ENCODE results near the gene INAVA.
"Not testable (repeated sequence)": the region's sequence is repeated elsewhere in the genome, so short reads cannot be mapped to it uniquely, and the experiment has no call there.

Gene INAVA

DNA sequence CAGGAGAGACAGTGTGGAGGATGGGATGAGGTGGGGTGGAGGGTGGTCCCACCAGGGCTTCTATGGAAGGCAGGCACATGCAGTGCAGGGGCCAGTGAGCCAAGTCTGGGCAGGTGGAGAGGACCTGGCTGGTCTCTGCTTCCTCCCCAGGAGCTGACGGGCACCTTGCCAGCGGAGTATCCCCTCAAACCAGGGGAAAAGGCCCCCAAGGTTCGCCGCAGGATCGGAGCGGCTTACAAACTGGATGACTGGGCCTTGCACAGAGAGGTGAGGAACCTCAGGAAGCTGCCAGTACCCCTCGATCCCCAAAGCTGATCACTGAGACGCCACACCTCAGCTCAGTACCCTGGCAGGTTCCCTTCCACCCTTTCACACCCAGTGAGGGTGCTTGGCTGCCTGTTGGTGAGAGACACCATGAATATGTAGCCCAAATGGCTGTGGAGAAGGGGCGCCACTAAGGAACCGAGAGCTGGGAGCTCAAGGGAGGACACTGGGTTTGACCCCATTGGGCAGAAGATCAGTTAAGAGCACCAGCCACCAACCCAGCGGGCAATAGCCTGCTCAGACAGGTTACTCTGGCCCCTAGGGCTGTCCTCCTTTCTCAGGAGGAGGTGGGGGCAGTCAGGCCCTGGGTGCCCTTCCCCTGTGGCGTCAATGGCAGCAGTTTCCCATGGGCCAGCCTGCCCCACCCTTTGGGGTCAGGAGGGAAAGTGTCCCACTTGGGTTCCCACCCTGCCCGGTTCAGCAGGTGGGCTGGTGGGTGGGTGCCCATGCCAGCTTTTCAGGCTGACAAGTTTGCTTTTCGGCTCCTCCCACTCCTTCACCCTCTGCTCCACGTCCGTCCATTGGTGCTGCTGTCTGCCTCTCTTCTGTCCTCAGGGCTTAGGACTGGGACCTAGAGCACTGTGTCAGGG lies 5.5 kb downstream of the INAVA start:
- no peak for DNase-seq

DNA sequence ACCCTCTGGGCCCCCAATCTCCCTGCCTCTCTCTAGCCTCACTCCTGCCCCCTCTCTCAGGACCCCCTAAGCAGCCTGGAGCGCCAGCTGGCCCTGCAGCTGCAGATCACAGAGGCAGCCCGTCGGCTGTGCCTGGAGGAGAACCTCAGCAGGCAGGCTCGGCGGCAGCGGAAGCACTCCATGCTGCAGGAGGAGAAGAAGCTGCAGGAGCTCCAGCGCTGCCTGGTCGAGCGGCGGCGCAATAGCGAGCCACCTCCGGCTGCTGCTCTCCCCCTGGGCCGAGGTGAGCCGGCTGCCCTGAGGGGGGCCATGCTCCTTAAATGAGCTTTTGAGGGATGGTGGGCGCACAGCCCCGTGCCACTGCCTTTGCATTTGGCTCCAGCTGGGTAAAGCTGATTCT lies 6.2 kb downstream of the INAVA start:
- no peak for DNase-seq

DNA sequence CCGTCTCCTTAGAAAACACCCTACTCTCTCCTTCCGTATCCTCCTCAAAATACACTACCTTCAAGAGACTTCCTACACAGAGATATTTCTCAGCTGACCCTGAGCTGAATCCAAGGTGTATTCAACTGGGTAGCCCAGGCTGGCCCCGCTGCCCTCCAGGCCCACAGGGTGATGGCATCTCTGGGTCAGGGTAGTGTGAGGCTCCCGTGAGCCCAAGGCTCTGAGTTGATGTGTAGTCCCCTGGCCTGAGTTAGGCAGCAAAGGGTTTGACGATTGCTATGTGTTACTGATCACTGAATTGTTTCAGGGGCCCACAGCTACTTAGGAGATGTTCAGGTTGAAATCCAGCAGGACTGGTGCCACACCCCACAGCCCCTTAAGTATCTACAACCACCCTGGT lies 6.7 kb downstream of the INAVA start:
- DNase-seq: no peak

DNA sequence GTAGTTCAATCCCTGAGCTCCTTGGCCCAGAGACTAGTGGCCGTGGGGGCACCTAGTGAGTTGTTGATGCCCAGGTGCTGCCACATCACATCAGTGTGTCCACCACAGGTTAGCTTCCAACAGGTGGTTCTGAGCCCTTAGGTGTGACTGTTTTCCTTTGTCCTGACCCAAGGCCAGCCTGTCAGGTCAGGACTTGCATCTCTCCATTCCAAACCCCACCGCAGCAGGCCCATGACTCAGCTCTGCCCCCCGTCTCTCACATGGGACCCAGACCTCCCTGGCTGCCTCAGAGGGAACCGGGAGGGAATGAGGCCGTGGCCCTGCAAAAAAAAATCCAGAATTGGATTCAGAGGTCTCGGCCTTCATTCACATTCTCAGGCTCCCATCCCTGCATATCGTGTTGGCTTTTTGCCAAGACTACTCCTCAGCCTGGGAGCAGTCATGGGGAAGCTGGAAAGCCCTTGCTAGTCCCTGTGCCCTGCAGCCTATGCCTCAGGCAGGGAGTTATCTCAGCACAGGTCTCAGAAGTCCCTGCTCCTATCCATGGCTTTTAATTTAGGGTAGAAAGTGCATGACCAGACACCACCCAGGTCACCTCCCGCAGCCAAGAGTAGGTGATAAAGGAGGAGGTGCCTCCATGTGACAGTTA lies 7.2 kb downstream of the INAVA start:
- no peak for DNase-seq

DNA sequence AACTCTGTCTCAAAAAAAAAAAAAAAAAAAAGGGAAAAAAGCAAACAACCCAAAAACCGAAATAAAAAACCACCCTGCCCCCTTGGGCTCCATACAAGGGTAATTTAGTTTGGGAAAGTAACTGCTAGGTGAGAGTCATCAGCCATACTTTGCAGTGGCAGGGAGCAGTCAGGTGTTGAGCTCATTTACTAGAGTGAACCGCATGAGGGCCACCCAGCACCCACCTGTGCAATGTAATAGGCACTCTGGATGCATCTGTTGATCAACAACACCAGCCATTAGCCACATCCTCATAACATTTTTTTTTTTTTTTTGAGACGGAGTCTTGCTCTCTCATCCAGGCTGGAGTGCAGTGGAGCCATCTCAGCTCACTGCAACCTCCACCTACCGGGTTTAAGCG lies 9.1 kb downstream of the INAVA start:
- no peak for DNase-seq

DNA sequence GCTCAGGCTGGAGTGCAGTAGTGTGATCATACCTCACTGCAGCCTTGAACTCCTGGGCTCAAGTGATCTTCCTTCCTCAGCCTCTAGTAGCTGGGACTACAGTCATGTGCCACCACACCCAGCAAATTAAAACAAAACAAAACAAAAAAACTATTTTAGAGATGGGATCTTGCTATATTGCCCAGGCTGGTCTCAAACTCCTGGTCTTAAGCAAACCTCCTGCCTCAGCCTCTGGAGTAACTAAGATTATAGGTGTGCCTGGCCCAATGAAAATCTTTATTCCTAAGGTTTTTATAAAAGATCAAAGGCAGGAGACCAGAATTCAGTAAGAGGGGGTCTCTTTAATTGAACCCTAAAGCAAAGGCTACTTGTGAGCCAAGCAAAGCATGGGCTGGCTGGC lies 10.1 kb downstream of the INAVA start:
- DNase-seq: no peak

DNA sequence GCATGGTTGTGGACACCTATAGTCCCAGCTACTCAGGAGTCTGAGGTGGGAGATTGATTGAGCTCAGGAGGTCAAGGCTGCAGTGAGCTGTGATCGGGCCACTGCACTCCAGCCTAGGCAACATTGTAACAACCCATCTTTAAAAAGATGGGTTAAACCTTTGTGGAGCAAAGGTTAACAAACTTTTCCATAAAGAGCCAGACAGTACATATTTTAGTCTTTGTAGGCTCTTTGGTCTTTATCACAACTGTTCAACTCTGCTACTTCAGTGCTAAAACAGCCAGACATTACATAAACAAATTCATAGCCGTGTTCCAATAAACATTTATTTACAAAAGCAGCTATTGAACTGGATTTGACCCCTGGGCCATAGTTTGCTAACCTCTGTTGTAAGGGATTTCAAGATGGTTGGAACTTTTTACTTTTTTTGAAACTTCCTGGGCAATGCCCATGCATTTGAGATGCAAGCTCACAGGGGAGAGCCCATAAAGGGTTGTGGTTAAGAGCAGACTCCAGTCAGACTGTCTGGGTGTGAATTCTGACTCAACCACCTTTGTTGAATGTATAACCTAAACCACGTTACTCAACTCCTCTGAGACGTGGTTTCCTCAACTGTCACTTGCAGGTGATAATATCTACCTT lies 10.8 kb downstream of the INAVA start:
- no peak for DNase-seq

DNA sequence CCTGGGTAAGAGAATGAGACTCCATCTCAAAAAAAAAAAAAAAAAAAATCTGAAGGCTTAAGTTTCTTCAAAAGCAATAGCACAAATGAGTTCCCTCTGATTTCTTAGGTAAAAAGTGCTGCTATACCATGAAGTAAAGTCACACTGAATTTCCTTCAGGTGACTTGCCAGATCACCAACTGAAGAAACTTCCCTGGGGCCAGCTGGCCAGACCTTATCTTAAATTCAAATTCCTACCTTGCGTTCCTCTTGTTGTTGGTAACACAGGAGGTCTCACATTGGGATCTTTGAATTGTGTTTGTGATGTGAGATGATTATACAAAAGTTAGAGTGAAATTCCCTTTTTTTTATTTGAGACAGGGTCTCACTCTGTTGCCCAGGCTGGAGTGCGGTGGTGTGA lies 11.8 kb downstream of the INAVA start:
- DNase-seq: no peak

DNA sequence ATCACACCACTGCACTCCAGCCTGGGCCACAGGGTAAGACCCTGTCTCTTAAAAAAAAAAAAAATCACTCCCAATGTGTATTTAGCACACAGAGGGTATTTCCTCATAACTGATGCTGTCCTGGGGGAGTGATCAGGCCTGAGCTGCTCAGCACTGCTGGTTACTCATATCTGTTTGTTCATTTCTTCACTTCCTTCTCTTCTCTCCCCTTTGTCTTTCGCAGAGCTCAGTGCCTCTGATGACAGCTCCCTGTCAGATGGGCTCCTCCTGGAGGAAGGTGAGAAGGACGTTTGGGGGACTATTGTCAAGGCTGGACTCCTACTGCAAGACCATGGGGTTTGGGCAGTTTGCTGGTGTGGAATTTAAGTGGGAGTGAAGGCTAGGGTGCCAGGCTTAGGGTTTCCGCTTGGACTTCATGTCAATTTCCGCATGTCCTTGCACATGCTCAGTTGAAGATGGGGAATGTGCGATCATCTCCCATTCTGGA lies 13.0 kb downstream of the INAVA start:
- no peak for DNase-seq

DNA sequence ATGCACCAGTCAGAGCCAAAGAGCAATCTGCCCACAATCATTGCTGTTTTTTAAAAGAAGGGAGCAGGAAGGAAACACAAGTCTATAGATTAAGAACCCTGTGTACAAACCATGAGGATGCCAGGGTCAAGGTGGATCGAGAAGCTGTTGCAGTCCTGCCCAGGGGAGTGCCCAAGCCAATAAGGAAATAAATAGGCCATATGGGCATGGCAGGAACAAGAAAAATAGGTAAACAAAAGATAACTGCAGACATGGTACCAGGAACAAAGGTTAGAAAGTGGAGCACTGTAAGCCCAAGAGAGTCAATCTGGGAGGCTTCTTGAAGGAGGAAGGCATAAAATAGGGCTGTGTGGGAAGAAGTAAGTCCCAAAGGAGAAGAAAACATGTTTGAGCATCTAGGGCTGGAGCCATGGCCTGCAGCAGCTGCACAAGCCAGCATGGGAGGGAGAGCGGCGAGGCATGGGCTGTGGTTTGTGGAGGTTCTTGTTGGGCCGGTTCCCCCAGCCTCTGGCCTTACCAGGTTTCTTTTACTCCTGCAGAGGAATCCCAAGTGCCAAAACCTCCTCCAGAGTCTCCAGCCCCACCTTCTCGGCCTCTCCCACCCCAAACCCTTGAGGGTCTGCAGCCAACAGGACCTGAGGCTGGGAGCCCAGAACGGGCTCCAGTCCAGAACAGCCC lies 13.6 kb downstream of the INAVA start:
- no peak for DNase-seq

DNA sequence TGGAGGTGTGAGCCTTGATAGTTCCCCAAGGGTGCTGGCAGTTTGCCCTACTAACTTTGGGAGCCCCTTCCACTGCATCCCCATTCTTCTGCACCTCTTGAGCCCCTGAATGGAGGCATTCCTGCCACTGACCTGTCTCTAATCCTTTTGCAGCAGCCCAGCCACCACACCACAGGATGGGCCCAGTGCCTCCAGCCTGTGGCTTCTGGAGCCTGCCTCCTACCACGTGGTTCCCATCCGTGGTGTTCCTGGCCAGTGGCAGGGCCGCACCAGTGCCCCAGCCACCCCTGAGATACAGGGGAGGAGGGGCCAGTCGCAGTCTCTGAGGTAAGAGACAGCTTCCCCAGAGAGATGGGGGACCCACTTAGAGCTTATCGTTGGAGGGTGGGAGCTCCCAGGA lies 14.4 kb downstream of the INAVA start:
- no peak for DNase-seq

DNA sequence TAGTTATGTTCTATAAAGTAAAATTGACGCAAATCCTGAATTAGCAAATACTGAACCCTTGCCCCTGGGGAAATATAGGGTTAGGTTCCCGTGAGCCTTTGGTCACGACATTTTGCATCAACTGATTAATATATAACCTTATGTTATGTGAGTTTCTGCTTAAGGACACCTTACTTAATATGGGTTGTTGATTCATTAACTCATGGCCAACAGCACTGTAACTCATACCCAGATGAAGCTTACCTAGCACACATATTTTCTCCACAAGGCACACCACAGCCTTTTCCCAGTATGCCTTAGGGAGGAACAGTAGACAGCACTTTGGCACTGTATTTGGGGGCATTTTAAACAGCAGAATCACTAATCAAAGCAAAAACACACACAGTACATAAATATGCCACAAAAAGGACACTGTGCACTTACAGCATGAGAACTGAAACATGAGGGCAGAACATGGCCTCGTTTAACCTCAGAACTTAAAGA lies 15.1 kb downstream of the INAVA start:
- DNase-seq: no peak

DNA sequence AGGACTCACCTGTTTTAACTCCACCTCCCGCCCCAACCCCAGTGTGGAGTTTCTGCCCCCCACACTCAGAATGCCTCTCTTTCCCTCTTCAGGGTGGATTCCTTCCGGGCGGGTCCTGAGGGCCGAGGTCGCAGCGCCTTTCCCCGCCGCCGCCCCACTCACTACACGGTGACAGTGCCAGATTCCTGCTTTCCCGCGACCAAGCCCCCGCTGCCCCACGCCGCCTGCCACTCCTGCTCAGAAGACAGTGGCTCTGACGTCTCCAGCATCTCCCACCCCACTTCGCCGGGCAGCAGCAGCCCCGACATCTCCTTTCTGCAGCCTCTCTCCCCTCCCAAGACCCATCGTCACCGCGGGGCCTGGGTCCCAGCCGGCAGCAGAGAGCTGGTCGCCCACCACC lies 16.7 kb downstream of the INAVA start:
- no peak for DNase-seq

DNA sequence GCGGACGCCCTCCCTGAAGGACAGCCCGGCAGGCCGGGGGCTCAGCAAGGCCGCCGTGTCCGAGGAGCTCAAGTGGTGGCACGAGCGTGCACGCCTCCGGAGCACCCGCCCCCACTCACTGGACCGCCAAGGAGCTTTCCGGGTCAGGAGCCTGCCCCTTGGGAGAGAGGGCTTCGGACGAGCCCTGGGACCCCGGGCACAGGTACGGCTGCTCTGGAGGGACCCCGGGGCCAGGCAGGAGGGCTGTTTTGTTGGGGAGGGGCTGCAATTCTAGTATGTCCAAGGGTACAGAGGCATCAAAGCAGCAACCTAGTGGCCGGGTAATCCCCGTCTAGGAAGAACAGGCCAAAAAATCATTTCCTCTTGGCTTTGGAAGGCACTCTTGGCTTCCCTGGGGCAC lies 17.2 kb downstream of the INAVA start:
- not testable (repeated sequence) for DNase-seq

DNA sequence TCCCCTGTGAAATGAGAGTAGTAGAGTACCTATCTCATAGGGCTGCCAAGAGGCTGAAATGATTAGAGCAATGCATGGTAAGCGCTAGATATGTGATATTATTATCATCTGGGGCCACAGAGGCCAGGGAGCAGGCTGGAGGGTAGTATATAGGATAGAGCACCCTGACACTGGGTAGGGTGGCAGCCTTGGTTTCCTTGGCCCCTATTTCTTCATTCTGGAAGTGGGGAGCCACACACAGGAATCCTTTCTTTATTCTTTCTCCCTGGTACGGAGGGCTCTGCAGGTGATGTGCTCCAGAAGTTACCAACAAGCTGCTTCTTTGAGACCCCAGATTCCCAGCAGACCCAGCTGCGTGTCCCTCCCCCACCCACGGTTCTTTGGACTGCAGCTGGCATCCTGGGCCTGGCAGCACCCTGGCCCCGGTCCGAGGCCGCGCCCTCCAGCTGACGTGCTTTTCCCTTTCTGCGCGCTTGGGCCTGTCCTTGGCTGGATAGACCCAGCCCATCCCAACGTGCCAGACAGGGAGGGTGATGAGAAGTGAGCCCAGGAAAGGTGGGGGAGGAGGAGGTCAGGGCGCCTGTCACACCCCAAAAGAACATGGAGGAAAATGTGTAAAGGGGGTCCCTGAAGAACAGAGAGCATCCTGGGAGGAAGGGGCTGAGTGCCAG lies 18.2 kb downstream of the INAVA start:
- no peak for DNase-seq

DNA sequence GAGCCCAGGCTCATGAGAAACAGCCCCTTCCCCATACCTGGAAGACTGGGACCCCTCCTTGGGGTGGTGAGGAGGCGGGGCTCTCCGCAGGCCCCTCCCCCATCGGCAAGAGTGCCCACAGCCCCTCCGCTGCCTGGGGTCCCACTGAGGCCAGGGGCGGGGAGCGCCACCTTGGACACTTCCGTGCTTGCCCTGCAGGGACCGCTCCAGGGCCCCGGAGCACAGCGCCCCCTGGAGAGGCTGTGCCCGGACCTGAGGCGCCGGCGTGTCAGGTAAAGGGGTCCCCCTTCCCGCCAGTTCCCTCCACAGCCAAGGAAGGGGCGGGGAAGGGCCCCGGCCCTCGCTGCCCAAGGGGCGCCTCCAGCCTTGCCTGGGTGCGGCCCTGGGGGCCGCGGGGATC lies 21.5 kb downstream of the INAVA start:
- DNase-seq: no peak

DNA sequence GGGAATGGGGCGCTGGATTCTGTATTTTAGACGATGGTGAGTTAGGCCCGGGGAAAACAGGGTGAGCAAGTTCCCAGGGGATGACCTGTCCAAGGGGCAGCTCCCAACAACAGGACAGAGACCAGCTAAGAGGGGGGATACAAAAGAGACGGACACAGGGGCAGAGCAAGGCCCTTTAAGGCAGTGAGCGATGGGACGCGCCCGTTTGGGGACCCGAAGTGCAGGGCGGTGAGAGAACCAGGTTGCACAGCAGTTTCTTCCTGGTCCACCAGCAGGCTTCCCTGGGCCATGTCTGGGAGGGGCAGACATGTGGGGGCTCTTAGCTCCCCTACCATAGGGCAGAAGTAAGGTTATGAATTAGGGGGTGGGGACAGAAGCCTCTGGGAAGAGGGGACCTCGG lies 22.0 kb downstream of the INAVA start:
- DNase-seq: no peak

DNA sequence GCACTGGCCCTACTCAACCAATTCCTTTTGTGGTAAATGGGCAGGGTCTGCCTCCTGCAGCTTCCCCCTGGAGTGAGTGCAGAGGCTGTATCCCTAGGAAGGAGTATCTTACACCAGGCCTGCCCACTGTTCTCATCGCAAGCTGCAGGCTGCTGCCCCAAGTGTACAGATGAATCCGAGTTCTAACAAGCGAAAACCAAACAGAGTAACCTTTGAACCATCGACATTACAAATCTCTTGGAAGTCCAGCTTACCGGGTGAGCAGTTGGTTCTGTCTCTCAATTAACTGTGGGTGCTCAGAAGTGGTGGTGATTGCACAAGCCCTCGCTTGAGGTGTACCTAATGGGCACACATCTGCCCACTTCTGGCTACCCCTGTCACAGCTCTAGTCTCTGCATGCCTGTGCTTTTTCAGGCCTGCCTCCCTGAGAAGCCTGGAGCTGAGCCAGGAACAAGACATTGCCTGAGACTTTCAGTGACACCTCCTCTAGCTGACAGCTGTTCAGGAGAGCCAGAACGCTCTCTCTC lies 22.7 kb downstream of the INAVA start:
- DNase-seq: no peak

DNA sequence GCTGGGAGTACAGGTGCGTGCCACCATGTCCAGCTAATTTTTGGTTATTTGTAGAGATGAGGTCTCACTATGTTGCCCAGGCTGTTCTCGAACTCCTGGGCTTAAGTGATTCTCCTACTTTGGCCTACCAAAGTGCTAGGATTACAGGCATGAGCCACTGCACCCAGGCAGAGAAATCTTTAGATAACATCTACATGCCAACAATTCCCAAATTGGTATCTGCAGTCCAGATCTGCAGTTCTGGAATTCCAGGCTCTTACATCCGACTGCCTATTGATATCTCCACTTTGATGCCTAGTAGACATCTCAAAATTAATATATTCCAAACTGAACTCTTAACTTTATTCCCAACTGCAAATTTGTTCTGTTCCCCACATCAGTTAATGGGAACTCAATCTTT lies 23.3 kb downstream of the INAVA start:
- no peak for DNase-seq

DNA sequence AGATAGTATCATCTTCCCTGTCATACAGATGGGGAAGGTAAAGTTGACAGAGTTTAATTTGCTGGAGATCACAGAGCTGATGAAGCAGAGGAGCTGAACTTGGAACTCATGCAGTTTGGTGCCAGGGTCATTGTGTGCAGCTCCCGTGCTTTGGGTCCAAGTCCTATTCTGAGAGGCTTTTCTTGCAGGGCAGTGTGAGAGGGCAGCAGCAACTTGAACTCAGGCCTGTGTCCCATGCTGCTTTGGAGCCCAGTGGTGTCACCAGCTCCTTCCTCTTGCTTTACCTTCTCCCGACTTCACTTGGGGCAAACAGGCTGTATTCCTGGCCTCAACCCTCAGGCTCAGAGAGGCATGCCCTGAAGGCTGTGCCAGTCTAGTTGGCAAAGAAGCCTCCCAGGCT lies 24.7 kb downstream of the INAVA start:
- no peak for DNase-seq

DNA sequence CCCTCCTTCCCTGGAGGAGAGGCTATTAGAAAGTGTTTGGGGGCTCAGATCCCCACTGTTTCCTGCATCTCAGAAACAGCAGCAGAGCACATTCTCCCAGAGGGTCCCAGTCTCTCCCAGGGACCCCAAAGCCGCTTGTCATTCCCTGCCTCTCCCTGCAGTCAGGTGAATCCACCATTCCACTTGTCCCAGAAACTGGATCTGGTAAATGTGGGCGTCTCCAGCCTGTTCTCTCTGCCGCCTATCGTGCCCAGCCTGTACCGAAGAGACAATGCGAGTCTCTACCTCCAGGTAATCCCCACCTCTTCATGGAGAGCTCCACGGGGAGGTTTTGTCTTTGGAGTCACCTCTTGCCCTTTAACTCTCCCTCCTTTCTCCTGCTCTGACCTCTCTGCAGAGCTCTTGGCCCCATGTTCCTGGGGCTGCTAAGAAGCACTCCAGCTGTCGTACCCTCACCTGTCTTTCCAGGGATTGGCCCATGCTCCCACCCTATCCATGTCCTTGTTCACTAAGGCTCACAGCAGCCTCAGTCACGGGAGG lies 26.9 kb downstream of the INAVA start:
- DNase-seq: no peak

DNA sequence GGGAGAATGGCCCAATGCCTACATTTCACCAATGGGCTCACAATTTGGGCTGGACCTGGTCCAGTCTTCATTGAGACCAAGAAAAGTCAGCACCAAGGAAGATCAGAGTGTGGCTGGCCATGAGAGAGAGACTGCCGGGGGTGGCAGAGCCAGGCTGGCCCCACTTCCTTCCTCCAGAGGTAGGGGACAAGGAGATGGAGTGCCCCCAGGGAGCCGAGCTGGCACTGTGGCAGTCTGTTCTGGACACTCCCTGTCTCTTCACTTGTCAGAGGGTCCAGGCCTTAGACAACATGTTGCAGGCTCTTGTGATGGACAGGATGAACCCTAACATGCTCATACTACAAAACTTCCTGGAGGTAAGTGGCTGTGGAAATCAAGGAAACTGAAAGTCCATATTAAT lies 27.7 kb downstream of the INAVA start:
- DNase-seq: no peak
